Endothelial cell of umbilical vein (primary cell): Measurements from ENCODE around the gene UBE2E2. TPM values are rescaled to one million over a fixed set of nuclear protein-coding genes. Genes with fewer than 3 reads are reported as not detected.

Source experiments
- BruUV-seq: library from RNA; stranded (reverse); fragments of 400-500 nt; replicated peaks from 2 replicates; lab custom pipeline; 2021; lab: Mats Ljungman, UMichigan
- CTCF ChIA-PET: fragments of 300-600, 350-600 bp; sonication (Branson Sonifier 250); formaldehyde crosslinking; loops from one replicate; lab custom pipeline; 2021; ENCODE audit warnings: antibody characterized with exemption, inconsistent platforms; lab: Charles Lee
- POLR2A ChIA-PET: fragments of 300-600, 350-600 bp; sonication (Branson Sonifier 250); formaldehyde crosslinking; loops from one replicate; lab custom pipeline; 2021; ENCODE audit warnings: antibody characterized with exemption, inconsistent platforms; lab: Charles Lee
- DNase-seq: peaks from one replicate; pipeline ENCODE4 v3.0.0-alpha.2; 2011; ENCODE audit warnings: low read depth, low spot score
- FAIRE-seq: peaks from 2 replicates; lab custom pipeline; 2011; peaks lifted over from hg19 to GRCh38; lab: Jason Lieb, UNC
- H2AFZ ChIP-seq: 2 replicates; pipeline ENCODE4 v1.6.0; 2012; ENCODE audit warnings: low read depth, low read length, control low read depth, inconsistent platforms
- H3K27ac ChIP-seq: 2 replicates; pipeline ENCODE4 v1.5.1; 2011; ENCODE audit warnings: low read depth, mild to moderate bottlenecking, control low read depth, low read length, moderate library complexity; ENCODE audit not compliant: insufficient read depth
- H3K27me3 ChIP-seq, 2 experiments: 2 replicates each; pipeline versions ENCODE4 v1.6.0 to v1.6.1; 2011; ENCODE audit warnings: low read length in 2 of 2, mixed read lengths in 1 of 2; ENCODE audit not compliant: control insufficient read depth in 2 of 2, insufficient read depth in 2 of 2
- H3K36me3 ChIP-seq, 2 experiments: 2 replicates in 1 of 2; 3 replicates in 1 of 2; pipeline ENCODE4 v1.5.1; 2011; ENCODE audit warnings: low read length in 2 of 2, mild to moderate bottlenecking in 1 of 2, moderate library complexity in 1 of 2; ENCODE audit not compliant: control insufficient read depth in 2 of 2, insufficient read depth in 2 of 2; ENCODE audit errors: extremely low read depth in 1 of 2
- H3K4me1 ChIP-seq: 3 replicates; pipeline ENCODE4 v1.5.1; 2011; ENCODE audit warnings: mild to moderate bottlenecking, low read length; ENCODE audit not compliant: control insufficient read depth, insufficient read depth; ENCODE audit errors: extremely low read depth
- H3K4me2 ChIP-seq: 2 replicates; pipeline ENCODE4 v1.6.1; 2011; ENCODE audit warnings: low read length, control low read depth, mixed read lengths; ENCODE audit not compliant: insufficient read depth
- H3K4me3 ChIP-seq, 3 experiments: fragments of 200-600 bp in 1 of 3; sonication (generic), shearing (Covaris generic) in 1 of 3; replicated peaks in 1 of 3; 2 replicates each; pipeline ENCODE4 v1.5.1; 2011 to 2016; ENCODE audit warnings: control low read depth in 3 of 3, low read length in 3 of 3, mild to moderate bottlenecking in 2 of 3, inconsistent platforms in 1 of 3, low read depth in 1 of 3, moderate library complexity in 1 of 3; ENCODE audit not compliant: insufficient read depth in 1 of 3
- H3K79me2 ChIP-seq: 2 replicates; pipeline ENCODE4 v1.6.0; 2012; ENCODE audit warnings: low read length, inconsistent platforms; ENCODE audit not compliant: control insufficient read depth, insufficient read depth
- H3K9ac ChIP-seq: replicated peaks from 2 replicates; pipeline ENCODE3; 2011; ENCODE audit warnings: low read length, control low read depth; ENCODE audit not compliant: insufficient read depth; ENCODE audit errors: extremely low read depth
- H3K9me1 ChIP-seq: replicated peaks from 3 replicates; pipeline ENCODE4 v1.6.0; 2011; ENCODE audit warnings: mild to moderate bottlenecking, low read length; ENCODE audit not compliant: control insufficient read depth, insufficient read depth; ENCODE audit errors: extremely low read depth
- H3K9me3 ChIP-seq: replicated peaks from 2 replicates; pipeline ENCODE4 v1.5.1; 2012; ENCODE audit warnings: low read length, inconsistent platforms; ENCODE audit not compliant: control insufficient read depth, insufficient read depth
- H4K20me1 ChIP-seq: replicated peaks from 2 replicates; pipeline ENCODE3; 2011; ENCODE audit warnings: mild to moderate bottlenecking, low read length; ENCODE audit not compliant: control insufficient read depth, insufficient read depth; ENCODE audit errors: extremely low read depth
- CTCF ChIP-seq, 2 donors: IDR thresholded peaks; 1 replicate in 1 of 2; 2 replicates in 1 of 2; pipeline ENCODE4 v1.5.1; 2011; ENCODE audit warnings: low read length in 2 of 2, mild to moderate bottlenecking in 2 of 2, moderate library complexity in 2 of 2, control low read depth in 1 of 2, inconsistent platforms in 1 of 2, low read depth in 1 of 2; ENCODE audit not compliant: insufficient read depth in 1 of 2; ENCODE audit errors: extremely low read depth in 1 of 2
- EZH2 ChIP-seq: IDR thresholded peaks from 2 replicates; pipeline ENCODE4 v1.6.1; 2012; ENCODE audit warnings: borderline replicate concordance, low read depth, mild to moderate bottlenecking, moderate library complexity, low read length, inconsistent platforms; ENCODE audit not compliant: severe bottlenecking
- FOS ChIP-seq: IDR thresholded peaks from 2 replicates; pipeline ENCODE4 v1.6.1; 2011; ENCODE audit warnings: mild to moderate bottlenecking, low read length, moderate library complexity, borderline replicate concordance; ENCODE audit not compliant: insufficient read depth
- GATA2 ChIP-seq: IDR thresholded peaks from 2 replicates; pipeline ENCODE4 v1.7.0; 2011; ENCODE audit warnings: low read depth, mild to moderate bottlenecking, moderate library complexity, mixed read lengths, low read length; ENCODE audit not compliant: insufficient read length, insufficient read depth
- JUN ChIP-seq: IDR thresholded peaks from 2 replicates; pipeline ENCODE4 v1.6.1; 2011; ENCODE audit warnings: borderline replicate concordance, low read depth; ENCODE audit not compliant: insufficient read length, insufficient read depth
- MAX ChIP-seq: IDR thresholded peaks from 2 replicates; pipeline ENCODE4 v1.6.1; 2011; ENCODE audit not compliant: insufficient read depth, insufficient read length
- MYC ChIP-seq: IDR thresholded peaks from one replicate; pipeline ENCODE4 v1.6.1; 2011; ENCODE audit warnings: mild to moderate bottlenecking, low read depth, low read length
- POLR2A ChIP-seq: IDR thresholded peaks from 2 replicates; pipeline ENCODE4 v1.6.1; 2012; ENCODE audit warnings: low read depth, mild to moderate bottlenecking, control low read depth, low read length
- POLR2AphosphoS5 ChIP-seq: IDR thresholded peaks from 2 replicates; pipeline ENCODE4 v1.6.1; 2012; ENCODE audit warnings: low read depth, mild to moderate bottlenecking, control low read depth, low read length, moderate library complexity; ENCODE audit not compliant: insufficient read depth
- dilution Hi-C: fragments of 300-500 bp; cut with MboI; formaldehyde crosslinking; loops from one replicate; pipeline ENCODE4 v1.15.0; 2019; ENCODE audit warnings: low sequenced_read_pairs; ENCODE audit not compliant: extremely low pct_ligation_motif_present
- intact Hi-C: fragments of 100-400 bp; cut with micrococcal nuclease; formaldehyde crosslinking; loops from one replicate; pipeline ENCODE4 v1.10.0; 2022
- polyA plus RNA-seq, 4 experiments: library from polyadenylated mRNA; depleted of rRNA in 3 of 4; stranded (reverse) in 3 of 4; unstranded in 1 of 4; fragments of >200 nt; gene quantifications; 2 replicates each; pipeline versions ENCODE4 v1.2.1 to v1.2.3, GENCODE V29; 2011 to 2012; ENCODE audit warnings: missing spikeins in 1 of 4
- total RNA-seq: library from RNA; stranded (reverse); gene quantifications from 2 replicates; pipeline ENCODE4 v1.2.3, GENCODE V29; 2021

UBE2E2 gene
- total and polyA plus RNA-seq, 2 donors (not counting 3 experiments of a cell fraction or from before 2014, with no cell fraction given), result 37.0 to 45.4 TPM

- BruUV-seq, result no TSS peak
- Histone ChIP-seq H3K9ac (no peak overlapping the region), H3K4me1 (no peaks in the 10 kb centered on the region), H3K9me3 (no peaks in the 10 kb centered on the region), H3K27me3 (no peaks in the 10 kb centered on the region), H3K4me2 (no peak overlapping the region), H3K9me1 (no peaks in the 10 kb centered on the region), H3K4me3 (no peak overlapping the region), H3K79me2 (no peaks in the 10 kb centered on the region), H3K36me3 (no peaks in the 10 kb centered on the region), H4K20me1 (no peaks in the 10 kb centered on the region), H3K27ac (no peak overlapping the region), H2AFZ (no peak overlapping the region)
- ChIA-PET POLR2A (interaction anchor here (0.7 to 1.0 kb wide), 2 partner anchors 32 to 319 kb away, joined by 3 to 4 read pairs; no protein-coding TSS in a partner anchor), CTCF (interaction anchor here (0.7 to 1.5 kb wide), 5 partner anchors 9 to 271 kb away, joined by 3 to 4 read pairs (median 3); no protein-coding TSS in a partner anchor)
- dilution Hi-C loops (no loop called here), intact Hi-C loops (no loop called here)
- FAIRE-seq (no peak), DNase-seq (no peak)
- TF ChIP-seq MAX (no peak), POLR2A (no peak)
Observed at GRCh38 chr3:23377928-23378672, 175.0 kb downstream of the UBE2E2 start.

- Histone ChIP-seq H3K4me2 (no peak overlapping the region), H4K20me1 (no peaks in the 10 kb centered on the region), H3K27me3 (no peaks in the 10 kb centered on the region), H3K9me1 (no peaks in the 10 kb centered on the region), H3K36me3 (no peaks in the 10 kb centered on the region), H3K9ac (no peak overlapping the region), H3K27ac (no peak overlapping the region), H3K4me3 (no peak overlapping the region), H3K4me1 (no peaks in the 10 kb centered on the region), H3K79me2 (no peaks in the 10 kb centered on the region), H3K9me3 (no peaks in the 10 kb centered on the region), H2AFZ (no peak overlapping the region)
- DNase-seq (no peak), FAIRE-seq (no peak)
- dilution Hi-C loops, result no loop called here
- TF ChIP-seq GATA2 (no peak), MAX (no peak), POLR2AphosphoS5 (no peak), CTCF (IDR thresholded peaks at IDR 0.05; ENCODE audit: extremely low read depth in 1 of 2, insufficient read depth in 1 of 2, low read depth in 1 of 2, low read length in 2 of 2) (no peak), MYC (no peak), EZH2 (no peak), POLR2A (no peak), JUN (no peak), FOS (no peak)
- CTCF ChIA-PET, result no interaction called here
- no TSS peak for BruUV-seq
- POLR2A ChIA-PET, result no interaction called here
- intact Hi-C loops, result no loop called here
Observed at GRCh38 chr3:23383875-23384274, 180.7 kb downstream of the UBE2E2 start.
